Ovary (tissue), 9 donors: ENCODE data around the gene RASA3. TPM values are rescaled to one million over a fixed set of nuclear protein-coding genes. Genes with fewer than 3 reads are reported as not detected.

Source experiments
- DNase-seq, 5 donors: peaks; one replicate each; pipeline ENCODE4 v3.0.0-alpha.2; 2019 to 2020
- H3K27ac ChIP-seq, 2 donors: fragments of 200-600 bp; one replicate each; pipeline versions ENCODE4 v1.5.1 to v1.8.0; 2019 to 2022
- H3K27me3 ChIP-seq: fragments of 200-600 bp; one replicate; pipeline ENCODE4 v1.8.0; 2022
- H3K36me3 ChIP-seq: fragments of 200-600 bp; sonication (generic); one replicate; pipeline ENCODE4 v1.5.1; 2019
- H3K4me1 ChIP-seq: one replicate; pipeline ENCODE4 v1.8.1; 2013; ENCODE audit warnings: mild to moderate bottlenecking, moderate library complexity; ENCODE audit not compliant: insufficient read depth
- H3K4me3 ChIP-seq: fragments of 200-600 bp; sonication (generic); one replicate; pipeline ENCODE4 v1.5.1; 2017
- H3K9me3 ChIP-seq, 2 donors: fragments of 200-600 bp in 1 of 2; sonication (generic) in 1 of 2; one replicate each; pipeline versions ENCODE4 v1.5.1 to v1.8.1; 2013 to 2019; ENCODE audit warnings: mild to moderate bottlenecking in 1 of 2, moderate library complexity in 1 of 2
- EP300 ChIP-seq: sonication (generic); formaldehyde crosslinking; IDR thresholded peaks from one replicate; pipeline ENCODE4 v1.6.1; 2017; ENCODE audit warnings: antibody characterized with exemption
- POLR2A ChIP-seq: fragments of 450-650 bp; IDR thresholded peaks from one replicate; pipeline ENCODE4 v1.6.1; 2017; ENCODE audit warnings: antibody characterized with exemption, mild to moderate bottlenecking, moderate library complexity
- WGBS, 3 donors: extraction: QIAGEN DNeasy Blood & Tissue Kit in 1 of 3; methylation state at CpG; one replicate each; pipeline versions ENCODE4 v1.1.5 to v1.1.7; 2013 to 2017; 5-methylcytosine and 5-hydroxymethylcytosine counted together
- intact Hi-C, 4 donors: fragments of 100-400 bp; cut with DNase I; formaldehyde crosslinking; loops; one replicate each; pipeline versions ENCODE4 v1.11.0 to v1.15.1; 2022 to 2023
- polyA plus RNA-seq, 2 donors: library from polyadenylated mRNA; stranded (reverse); fragments of 200-250 nt in 1 of 2; fragments of 350-450 nt in 1 of 2; fragmentation: Illumina TruSeq in 1 of 2; extraction: RNeasy Lipid Tissue Mini Kit (QIAGEN cat#74804) in 1 of 2; gene quantifications; one replicate each; pipeline ENCODE4 v1.2.3, GENCODE V29; 2013 to 2014
- total RNA-seq, 7 donors: library from RNA; depleted of rRNA in 2 of 7; stranded (reverse); fragments of >200 nt in 2 of 7; fragmentation: NEBNext Ultra II Directional in 3 of 7; extraction: Animal tissue kit (Norgen Biotek cat#: 25700) in 3 of 7; gene quantifications; one replicate each; pipeline versions ENCODE4 v1.1.0 to v1.2.4, GENCODE V29; 2016 to 2023
- TF ChIP-seq, protein P1 (sequence below), 3 donors: fragments of 450-650 bp in 2 of 3; fragments of 200-600 bp in 1 of 3; IDR thresholded peaks; one replicate each; pipeline versions ENCODE4 v1.5.1 to v1.8.0; 2016 to 2022; ENCODE audit warnings: antibody characterized with exemption in 3 of 3, mild to moderate bottlenecking in 1 of 3
- donor health status: DM: no; HTN: no; CAD: no; lungs with moderate emphysema.
- donor health status: DM: no; HTN: no; CAD: no.
- donor health status: Bipolar disorder and iron deficiency.
- donor health status: DM: yes; HTN: yes; CAD: no.
- donor health status: DM: no; HTN: no; CAD: no.
- donor health status: DM: yes; HTN: yes; CAD: no.

RASA3 gene
- total and polyA plus RNA-seq, 9 donors = 5.4 to 16.9 (median 9.4) TPM

DNA sequence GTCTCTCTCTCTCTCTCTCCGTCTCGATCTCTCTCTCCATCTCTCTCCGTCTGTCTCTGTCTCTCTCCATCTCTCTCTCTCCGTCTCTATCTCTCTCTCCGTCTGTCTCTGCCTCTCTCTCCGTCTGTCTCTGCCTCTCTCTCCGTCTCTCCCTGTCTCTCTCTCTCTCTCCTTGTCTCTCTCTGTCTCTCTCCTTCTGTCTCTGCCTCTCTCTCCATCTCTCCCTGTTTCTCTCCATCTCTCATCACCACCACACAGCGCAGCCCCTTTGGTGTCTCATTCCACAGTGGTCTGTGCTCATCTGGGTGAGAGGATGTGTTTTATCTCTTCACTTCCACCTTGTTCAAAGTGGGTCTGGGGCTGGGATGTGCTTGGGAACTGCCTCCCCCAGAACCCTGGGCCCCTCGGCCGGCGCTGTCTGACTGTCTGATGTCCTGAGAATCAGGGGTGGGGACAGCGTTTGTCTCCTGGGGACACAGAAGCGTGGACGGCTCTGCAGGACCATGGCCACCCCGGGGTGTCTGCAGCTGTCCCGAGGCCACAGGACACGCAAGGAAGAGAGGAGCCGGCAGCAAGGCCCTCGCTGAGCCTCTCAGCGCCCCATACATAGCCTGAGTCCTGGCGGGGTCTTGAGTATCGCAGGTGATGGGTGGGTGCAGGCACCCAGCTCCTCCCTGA lies 118.3 kb downstream of the RASA3 start:
- H3K9me3 ChIP-seq = no peaks in the 10 kb centered on the region
- H3K27me3 ChIP-seq = no peaks in the 10 kb centered on the region
- 94 to 95% (median 94%) methylated on average over 22 of the region's 22 CpGs for WGBS, 3 donors
- TF ChIP-seq POLR2A (no peak), EP300 (no peak)
- TF ChIP-seq, protein P1, sequence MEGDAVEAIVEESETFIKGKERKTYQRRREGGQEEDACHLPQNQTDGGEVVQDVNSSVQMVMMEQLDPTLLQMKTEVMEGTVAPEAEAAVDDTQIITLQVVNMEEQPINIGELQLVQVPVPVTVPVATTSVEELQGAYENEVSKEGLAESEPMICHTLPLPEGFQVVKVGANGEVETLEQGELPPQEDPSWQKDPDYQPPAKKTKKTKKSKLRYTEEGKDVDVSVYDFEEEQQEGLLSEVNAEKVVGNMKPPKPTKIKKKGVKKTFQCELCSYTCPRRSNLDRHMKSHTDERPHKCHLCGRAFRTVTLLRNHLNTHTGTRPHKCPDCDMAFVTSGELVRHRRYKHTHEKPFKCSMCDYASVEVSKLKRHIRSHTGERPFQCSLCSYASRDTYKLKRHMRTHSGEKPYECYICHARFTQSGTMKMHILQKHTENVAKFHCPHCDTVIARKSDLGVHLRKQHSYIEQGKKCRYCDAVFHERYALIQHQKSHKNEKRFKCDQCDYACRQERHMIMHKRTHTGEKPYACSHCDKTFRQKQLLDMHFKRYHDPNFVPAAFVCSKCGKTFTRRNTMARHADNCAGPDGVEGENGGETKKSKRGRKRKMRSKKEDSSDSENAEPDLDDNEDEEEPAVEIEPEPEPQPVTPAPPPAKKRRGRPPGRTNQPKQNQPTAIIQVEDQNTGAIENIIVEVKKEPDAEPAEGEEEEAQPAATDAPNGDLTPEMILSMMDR (IDR thresholded peaks at IDR 0.05) = no peak
- no peaks in the 10 kb centered on the region for H3K4me1 ChIP-seq
- intact Hi-C loops = no loop called here
- no peak overlapping the region for H3K4me3 ChIP-seq
- no peaks in the 10 kb centered on the region for H3K36me3 ChIP-seq
- DNase-seq = no peak
- H3K27ac ChIP-seq = no peak overlapping the region

DNA sequence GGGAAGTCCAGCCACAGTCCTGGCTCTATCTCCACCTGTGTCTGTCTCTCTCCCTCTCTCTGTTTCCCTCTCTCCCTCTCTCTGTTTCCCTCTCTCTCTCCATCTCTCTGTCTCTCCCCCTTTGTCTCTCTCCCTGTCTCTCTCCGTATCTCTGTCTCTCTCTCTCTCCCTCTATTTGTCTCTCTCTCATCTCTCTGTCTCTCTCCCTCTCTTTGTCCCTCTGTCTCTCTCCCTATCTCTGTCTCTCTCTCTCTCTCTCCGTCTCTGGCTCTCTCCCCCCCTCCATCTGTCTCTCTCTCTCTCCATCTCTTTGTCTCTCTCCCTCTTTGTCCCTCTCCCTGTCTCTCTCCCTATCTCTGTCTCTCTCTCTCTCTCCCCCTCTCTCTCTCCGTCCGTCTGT lies 119.1 kb downstream of the RASA3 start:
- Histone ChIP-seq H3K4me1 (no peaks in the 10 kb centered on the region), H3K36me3 (no peaks in the 10 kb centered on the region), H3K9me3 (no peaks in the 10 kb centered on the region), H3K27ac (no peak overlapping the region), H3K27me3 (no peaks in the 10 kb centered on the region), H3K4me3 (no peak overlapping the region)
- whole genome bisulfite sequencing, 3 donors = 69 to 88% (median 75%) methylated on average over 4 of the region's 4 CpGs
- DNase-seq = no peak
- no peak for TF ChIP-seq EP300
- no peak for TF ChIP-seq POLR2A
- TF ChIP-seq, protein P1 (IDR thresholded peaks at IDR 0.05) = no peak
- intact Hi-C loops = no loop called here

DNA sequence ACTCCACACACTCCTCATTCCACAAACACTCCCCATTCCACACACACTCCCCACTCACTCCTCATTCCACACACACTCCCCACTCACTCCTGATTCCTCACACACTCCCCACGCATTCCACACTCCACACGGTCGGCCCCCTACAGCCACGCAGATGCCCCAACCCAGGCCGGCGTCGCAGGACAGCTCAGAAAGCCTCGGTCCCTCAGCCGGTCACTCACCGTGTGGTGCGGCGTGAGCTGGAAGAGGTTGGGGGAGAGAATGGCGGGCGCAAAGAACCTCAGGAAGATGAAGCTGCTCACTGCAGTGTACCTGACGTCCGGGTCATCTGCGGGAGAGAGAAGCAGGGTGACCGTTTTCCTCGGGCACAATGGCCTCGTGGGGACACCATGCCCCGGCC lies 119.5 kb downstream of the RASA3 start:
- H3K4me1 ChIP-seq = no peaks in the 10 kb centered on the region
- 90 to 94% (median 92%) methylated on average over 21 of the region's 21 CpGs for WGBS, 3 donors
- no peaks in the 10 kb centered on the region for H3K36me3 ChIP-seq
- no peak for DNase-seq
- H3K4me3 ChIP-seq = no peak overlapping the region
- TF ChIP-seq POLR2A (no peak), EP300 (no peak)
- TF ChIP-seq, protein P1 (IDR thresholded peaks at IDR 0.05) = no peak
- H3K27me3 ChIP-seq = no peaks in the 10 kb centered on the region
- H3K27ac ChIP-seq = no peak overlapping the region
- intact Hi-C loops = no loop called here
- H3K9me3 ChIP-seq = no peaks in the 10 kb centered on the region

DNA sequence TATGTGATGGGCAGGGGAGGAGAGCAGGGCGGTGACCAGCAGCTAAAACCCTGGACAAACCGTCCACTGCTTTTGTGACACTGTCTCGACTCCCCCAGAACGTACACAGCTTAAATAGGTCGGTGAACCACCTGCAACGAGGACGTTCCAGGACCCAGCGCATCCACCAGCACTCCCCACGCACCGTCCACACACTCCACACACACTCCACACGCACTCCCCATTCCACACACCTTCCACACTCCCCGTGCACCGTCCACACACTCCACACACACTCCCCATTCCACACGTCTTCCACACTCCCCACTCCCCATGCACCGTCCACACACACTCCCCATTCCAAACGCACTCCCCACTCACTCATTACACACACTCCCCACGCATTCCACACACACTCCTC lies 120.3 kb downstream of the RASA3 start:
- no peaks in the 10 kb centered on the region for H3K4me1 ChIP-seq
- H3K4me3 ChIP-seq = no peak overlapping the region
- no peak for DNase-seq
- TF ChIP-seq EP300 = no peak
- TF ChIP-seq POLR2A = no peak
- TF ChIP-seq, protein P1 (IDR thresholded peaks at IDR 0.05) = no peak
- no peak overlapping the region for H3K27ac ChIP-seq
- no peaks in the 10 kb centered on the region for H3K27me3 ChIP-seq
- no peaks in the 10 kb centered on the region for H3K36me3 ChIP-seq
- H3K9me3 ChIP-seq = no peaks in the 10 kb centered on the region
- WGBS, 3 donors = 87 to 91% (median 88%) methylated on average over 17 of the region's 17 CpGs
- intact Hi-C loops = no loop called here
